Measurements from ENCODE around the gene GLTPD2.

DNA sequence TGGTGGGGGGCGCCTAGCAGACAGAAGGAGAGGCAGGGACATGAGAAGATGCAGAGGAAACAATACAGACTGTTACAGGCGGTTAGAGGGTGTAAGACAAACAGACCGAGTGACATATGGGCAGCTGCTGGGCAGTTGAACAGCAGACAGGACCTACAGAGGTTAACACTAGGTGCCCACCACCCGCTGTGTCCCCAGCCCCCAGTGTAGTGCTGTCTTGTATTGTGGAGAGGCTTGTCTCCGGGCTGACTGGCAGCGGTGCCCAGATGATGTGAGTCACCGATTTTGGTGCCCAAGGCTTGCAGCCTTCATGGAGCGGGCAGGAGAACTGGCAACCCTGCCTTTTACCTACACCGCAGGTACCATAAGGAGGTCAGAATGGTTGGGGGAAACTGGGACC, 46.6 kb upstream of the GLTPD2 start:
- TF ChIP-seq, protein P1, sequence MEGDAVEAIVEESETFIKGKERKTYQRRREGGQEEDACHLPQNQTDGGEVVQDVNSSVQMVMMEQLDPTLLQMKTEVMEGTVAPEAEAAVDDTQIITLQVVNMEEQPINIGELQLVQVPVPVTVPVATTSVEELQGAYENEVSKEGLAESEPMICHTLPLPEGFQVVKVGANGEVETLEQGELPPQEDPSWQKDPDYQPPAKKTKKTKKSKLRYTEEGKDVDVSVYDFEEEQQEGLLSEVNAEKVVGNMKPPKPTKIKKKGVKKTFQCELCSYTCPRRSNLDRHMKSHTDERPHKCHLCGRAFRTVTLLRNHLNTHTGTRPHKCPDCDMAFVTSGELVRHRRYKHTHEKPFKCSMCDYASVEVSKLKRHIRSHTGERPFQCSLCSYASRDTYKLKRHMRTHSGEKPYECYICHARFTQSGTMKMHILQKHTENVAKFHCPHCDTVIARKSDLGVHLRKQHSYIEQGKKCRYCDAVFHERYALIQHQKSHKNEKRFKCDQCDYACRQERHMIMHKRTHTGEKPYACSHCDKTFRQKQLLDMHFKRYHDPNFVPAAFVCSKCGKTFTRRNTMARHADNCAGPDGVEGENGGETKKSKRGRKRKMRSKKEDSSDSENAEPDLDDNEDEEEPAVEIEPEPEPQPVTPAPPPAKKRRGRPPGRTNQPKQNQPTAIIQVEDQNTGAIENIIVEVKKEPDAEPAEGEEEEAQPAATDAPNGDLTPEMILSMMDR (conservative IDR thresholded peaks at IDR 0.05; ENCODE audit: low read length), result no peak
- TF ChIP-seq EZH2phosphoT487 (IDR thresholded peaks at IDR 0.05; ENCODE audit: borderline replicate concordance, low read depth, low read length), result no peak

All from OCI-LY7 (cell line).